HEK293T (cell line): Measurements from ENCODE around the gene MBOAT7.

Source experiments
- CTCF ChIA-PET: fragments of 350-600 bp; formaldehyde crosslinking; extraction: SDS; loops from one replicate; lab custom pipeline; 2021; ENCODE audit warnings: antibody characterized with exemption, inconsistent platforms; lab: Yijun Ruan, JAX
- POLR2A ChIA-PET: fragments of 350-600 bp; formaldehyde crosslinking; extraction: SDS; loops from one replicate; lab custom pipeline; 2020; ENCODE audit warnings: antibody characterized with exemption, inconsistent platforms; lab: Yijun Ruan, JAX
- DNase-seq: peaks from one replicate; pipeline ENCODE4 v3.0.0; 2012; ENCODE audit warnings: mixed read lengths; ENCODE audit errors: extremely low spot score
- ARNT ChIP-seq: fragments of 450-650 bp; IDR thresholded peaks from 2 replicates; pipeline ENCODE4 v1.6.1; 2017; ENCODE audit warnings: mild to moderate bottlenecking
- CTBP1 ChIP-seq: fragments of 450-650 bp; IDR thresholded peaks from 2 replicates; pipeline ENCODE4 v1.6.1; 2016; ENCODE audit warnings: borderline replicate concordance
- FOXK2 ChIP-seq: fragments of 450-650 bp; IDR thresholded peaks from 2 replicates; pipeline ENCODE4 v1.6.1; 2016; ENCODE audit warnings: mild to moderate bottlenecking
- L3MBTL2 ChIP-seq: fragments of 450-650 bp; conservative IDR thresholded peaks from 2 replicates; pipeline ENCODE4 v1.6.1; 2016; ENCODE audit warnings: mild to moderate bottlenecking
- LEF1 ChIP-seq: fragments of 450-650 bp; IDR thresholded peaks from 2 replicates; pipeline ENCODE4 v1.6.1; 2017; ENCODE audit warnings: mild to moderate bottlenecking, borderline replicate concordance
- NFRKB ChIP-seq: fragments of 450-650 bp; IDR thresholded peaks from 2 replicates; pipeline ENCODE4 v1.6.1; 2016; ENCODE audit warnings: mild to moderate bottlenecking, moderate library complexity
- SP1 ChIP-seq: fragments of 450-650 bp; IDR thresholded peaks from 2 replicates; pipeline ENCODE4 v1.6.1; 2017
- SUZ12 ChIP-seq: fragments of 450-650 bp; IDR thresholded peaks from 2 replicates; pipeline ENCODE4 v1.6.1; 2016; ENCODE audit warnings: mild to moderate bottlenecking

Gene MBOAT7

DNA sequence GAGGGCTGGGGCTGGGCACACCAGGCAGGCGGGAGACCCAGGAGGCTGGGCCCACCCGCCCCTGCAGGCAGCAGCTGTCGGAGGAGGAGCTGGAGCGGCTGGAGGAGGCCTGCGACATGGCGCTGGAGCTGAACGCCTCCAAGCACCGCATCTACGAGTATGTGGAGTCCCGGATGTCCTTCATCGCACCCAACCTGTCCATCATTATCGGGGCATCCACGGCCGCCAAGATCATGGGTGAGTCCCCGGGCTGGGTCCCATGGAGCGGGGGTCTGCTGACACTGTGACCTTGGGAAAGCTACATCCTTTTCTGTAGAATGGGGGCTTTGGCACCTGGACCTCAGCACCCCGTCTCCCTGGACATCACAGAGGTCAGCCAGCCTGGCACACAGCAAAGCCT is 65.7 kb downstream of the MBOAT7 start:
- DNase-seq, result no peak
- TF ChIP-seq SUZ12 (no peak), CTBP1 (no peak), SP1 (no peak), NFRKB (no peak), ARNT (no peak), FOXK2 (no peak), L3MBTL2 (no peak), LEF1 (no peak)
- POLR2A ChIA-PET, result interaction anchor here (0.8 to 0.9 kb wide), 3 partner anchors 14 to 189 kb away, joined by 3 read pairs; partner anchors contain the start of genes CNOT3 and LILRA5
- CTCF ChIA-PET, result no interaction called here
